Testis (tissue), 3 donors: Measurements from ENCODE around the gene RDH13. TPM values are rescaled to one million over a fixed set of nuclear protein-coding genes. Genes with fewer than 3 reads are reported as not detected.

Experiments
- DNase-seq: peaks from one replicate; pipeline ENCODE4 v3.0.0-alpha.2; 2019
- H3K27ac ChIP-seq, 2 donors: fragments of 200-600 bp; sonication (generic); one replicate each; pipeline ENCODE4 v1.5.1; 2019
- H3K27me3 ChIP-seq: fragments of 200-600 bp; sonication (generic); one replicate; pipeline ENCODE4 v1.5.1; 2019
- H3K36me3 ChIP-seq: fragments of 200-600 bp; sonication (generic); one replicate; pipeline ENCODE4 v1.5.1; 2017; ENCODE audit warnings: low read depth; ENCODE audit errors: missing control alignments
- H3K4me1 ChIP-seq: fragments of 200-600 bp; sonication (generic); one replicate; pipeline ENCODE4 v1.5.1; 2019
- H3K4me3 ChIP-seq, 2 donors: fragments of 200-600 bp; sonication (generic); one replicate each; pipeline ENCODE4 v1.5.1; 2017 to 2019
- H3K9me3 ChIP-seq: fragments of 200-600 bp; sonication (generic); one replicate; pipeline ENCODE4 v1.5.1; 2017
- CTCF ChIP-seq, 3 experiments: fragments of 450-650 bp in 2 of 3; fragments of 200-600 bp in 1 of 3; sonication (generic) in 1 of 3; IDR thresholded peaks; one replicate each; pipeline ENCODE4 v1.5.1; 2016 to 2019; ENCODE audit warnings: antibody characterized with exemption in 3 of 3, mild to moderate bottlenecking in 2 of 3, moderate library complexity in 1 of 3
- POLR2A ChIP-seq: fragments of 450-650 bp; IDR thresholded peaks from one replicate; pipeline ENCODE4 v1.6.1; 2017; ENCODE audit warnings: antibody characterized with exemption, mild to moderate bottlenecking, moderate library complexity
- WGBS, 2 donors: methylation state at CpG; one replicate each; pipeline ENCODE4 v1.1.5; 2018; 5-methylcytosine and 5-hydroxymethylcytosine counted together
- intact Hi-C: fragments of 100-400 bp; cut with DNase I; formaldehyde crosslinking; loops from one replicate; pipeline ENCODE4 v1.15.1; 2023; ENCODE audit warnings: low total_unique reads
- polyA plus RNA-seq: library from polyadenylated mRNA; stranded (reverse); fragments of 350-450 nt; fragmentation: Illumina TruSeq; extraction: RNeasy Lipid Tissue Mini Kit (QIAGEN cat#74804); gene quantifications from one replicate; pipeline ENCODE4 v1.2.3, GENCODE V29; 2014; ENCODE audit warnings: low read depth, low replicate concordance; ENCODE audit not compliant: insufficient read depth
- total RNA-seq, 2 donors: library from RNA; depleted of rRNA; stranded (reverse); fragments of >200 nt; gene quantifications; one replicate each; pipeline ENCODE4 v1.2.3, GENCODE V29; 2016

RDH13 gene
- total and polyA plus RNA-seq, 3 donors from 2014 or later = 13.9 to 24.3 (median 22.5) TPM

- 77 to 86% methylated on average over 2 of the region's 2 CpGs for WGBS, 2 donors
- Histone ChIP-seq H3K4me1 (peaks cover 6% of the 10 kb centered on the region), H3K4me3 (no peak overlapping the region), H3K36me3 (no peaks in the 10 kb centered on the region), H3K27me3 (no peaks in the 10 kb centered on the region), H3K9me3 (no peaks in the 10 kb centered on the region), H3K27ac (no peak overlapping the region)
- intact Hi-C loops = no loop called here
- DNase-seq = no peak
- no peak for TF ChIP-seq POLR2A
- TF ChIP-seq CTCF (IDR thresholded peaks at IDR 0.05) = no peak
Measured at GRCh38 chr19:55077106-55077505, 14.2 kb upstream of the RDH13 start.

GRCh38 chr19:55076321-55076720 is 13.4 kb upstream of the RDH13 start:
- H3K27ac ChIP-seq = no peak overlapping the region
- no peaks in the 10 kb centered on the region for H3K27me3 ChIP-seq
- TF ChIP-seq POLR2A (no peak), CTCF (IDR thresholded peaks at IDR 0.05) (no peak)
- intact Hi-C loops = no loop called here
- H3K4me3 ChIP-seq = no peak overlapping the region
- peaks cover 6% of the 10 kb centered on the region for H3K4me1 ChIP-seq
- no peaks in the 10 kb centered on the region for H3K36me3 ChIP-seq
- 67 to 78% methylated on average over 3 to 12 of the region's 12 CpGs for WGBS, 2 donors
- H3K9me3 ChIP-seq = no peaks in the 10 kb centered on the region
- DNase-seq = no peak

GRCh38 chr19:55075371-55075998 is 12.5 kb upstream of the RDH13 start, which contains the start of gene EPS8L1:
Gene EPS8L1 (plus strand): TSS chr19:55075869. CDS start chr19:55076445, 576 bp downstream.
- H3K27me3 ChIP-seq = no peaks in the 10 kb centered on the region
- 44 to 51% methylated on average over 17 of the region's 18 CpGs for WGBS, 2 donors

GRCh38 chr19:55071913-55072312 is 9.0 kb upstream of the RDH13 start:
- WGBS, 2 donors = 70 to 71% methylated on average over 8 of the region's 8 CpGs
- Histone ChIP-seq H3K9me3 (no peaks in the 10 kb centered on the region), H3K27me3 (no peaks in the 10 kb centered on the region), H3K27ac (no peak overlapping the region), H3K36me3 (no peaks in the 10 kb centered on the region), H3K4me1 (peaks cover 2% of the 10 kb centered on the region), H3K4me3 (no peak overlapping the region)
- intact Hi-C loops = no loop called here
- TF ChIP-seq CTCF (IDR thresholded peaks at IDR 0.05) (no peak), POLR2A (no peak)
- no peak for DNase-seq

More at GRCh38 chr19:55075371-55075998, 12.5 kb upstream of the RDH13 start, which contains the start of gene EPS8L1:
- Histone ChIP-seq H3K36me3 (no peaks in the 10 kb centered on the region), H3K27ac (no peak within 1 kb of the TSS), H3K9me3 (no peaks in the 10 kb centered on the region), H3K4me1 (no peaks in the 10 kb centered on the region), H3K4me3 (no peak within 1 kb of the TSS)
- TF ChIP-seq POLR2A (no peak), CTCF (IDR thresholded peaks at IDR 0.05) (no peak)
- DNase-seq = no peak
- intact Hi-C loops = no loop called here

GRCh38 chr19:55071129-55071502 is 8.2 kb upstream of the RDH13 start:
- no peak for DNase-seq
- H3K4me1 ChIP-seq = peaks cover 2% of the 10 kb centered on the region
- H3K9me3 ChIP-seq = no peaks in the 10 kb centered on the region
- intact Hi-C loops = no loop called here
- 47 to 58% methylated on average over 3 to 8 of the region's 8 CpGs for WGBS, 2 donors
- no peak overlapping the region for H3K27ac ChIP-seq
- H3K27me3 ChIP-seq = no peaks in the 10 kb centered on the region
- no peak overlapping the region for H3K4me3 ChIP-seq
- H3K36me3 ChIP-seq = no peaks in the 10 kb centered on the region
- TF ChIP-seq CTCF (IDR thresholded peaks at IDR 0.05) = no peak
